ENCODE data around the gene CDCP2.

GRCh38 chr1:54200519-54200997, 47.8 kb upstream of the CDCP2 start:
- no peak for TF ChIP-seq YY1 (IDR thresholded peaks at IDR 0.05; ENCODE audit: insufficient read depth, insufficient read length)
- no peak for TF ChIP-seq ZNF274 (IDR thresholded peaks at IDR 0.05; ENCODE audit: low read depth, low read length)
- no peak for TF ChIP-seq SUZ12 (IDR thresholded peaks at IDR 0.05; ENCODE audit: extremely low read depth, insufficient read depth, insufficient read length)

Data from NT2/D1 (cell line).